ENCODE measurements around the gene FYCO1. TPM values are rescaled to one million over a fixed set of nuclear protein-coding genes. Genes with fewer than 3 reads are reported as not detected.

Gene FYCO1
- total and polyA plus RNA-seq, 2 of the 8 experiments (the other 6 are each of a cell fraction or from before 2014, with no cell fraction given), result 4.8 to 10.8 TPM

DNA sequence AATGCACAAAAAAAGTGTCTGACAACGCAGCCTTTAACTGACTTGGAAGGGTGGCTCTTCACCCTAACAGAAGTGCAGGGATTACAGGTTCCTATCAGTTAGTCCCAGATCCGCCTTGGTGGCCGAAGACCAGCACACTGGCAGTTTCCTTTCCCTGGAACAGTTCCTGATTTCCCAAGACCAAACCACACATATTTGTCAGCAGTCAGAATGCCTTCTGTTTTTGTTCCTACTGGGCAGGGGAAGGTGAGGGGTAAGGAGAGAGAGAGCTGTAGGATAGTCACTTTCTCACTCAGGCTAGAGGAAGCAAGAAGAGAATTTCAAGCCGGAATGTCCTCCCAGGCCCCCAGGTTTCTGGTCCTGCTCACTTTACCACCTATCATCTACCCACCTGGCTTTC, 43.2 kb downstream of the FYCO1 start (continued):
- TF ChIP-seq CHD7 (IDR thresholded peaks at IDR 0.05; ENCODE audit: insufficient replicate concordance, low read length) (no peak), SAP30 (IDR thresholded peaks at IDR 0.05; ENCODE audit: insufficient read depth, insufficient replicate concordance, low read length) (no peak), EGR1 (IDR thresholded peaks at IDR 0.05; ENCODE audit: borderline replicate concordance, low read depth, low read length) (no peak), BCL11A (IDR thresholded peaks at IDR 0.05; ENCODE audit: low read depth in 2 of 2, low read length in 2 of 2) (no peak), PHF8 (conservative IDR thresholded peaks at IDR 0.05; ENCODE audit: low read depth, low read length) (no peak), POLR2AphosphoS5 (IDR thresholded peaks at IDR 0.05; ENCODE audit: low read depth, low read length) (no peak), CHD2 (IDR thresholded peaks at IDR 0.05; ENCODE audit: low read length) (no peak), CHD1 (IDR thresholded peaks at IDR 0.05; ENCODE audit: low read depth, low read length) (no peak), YY1 (IDR thresholded peaks at IDR 0.05; ENCODE audit: low read depth, low read length) (no peak)
- TF ChIP-seq, protein P1, sequence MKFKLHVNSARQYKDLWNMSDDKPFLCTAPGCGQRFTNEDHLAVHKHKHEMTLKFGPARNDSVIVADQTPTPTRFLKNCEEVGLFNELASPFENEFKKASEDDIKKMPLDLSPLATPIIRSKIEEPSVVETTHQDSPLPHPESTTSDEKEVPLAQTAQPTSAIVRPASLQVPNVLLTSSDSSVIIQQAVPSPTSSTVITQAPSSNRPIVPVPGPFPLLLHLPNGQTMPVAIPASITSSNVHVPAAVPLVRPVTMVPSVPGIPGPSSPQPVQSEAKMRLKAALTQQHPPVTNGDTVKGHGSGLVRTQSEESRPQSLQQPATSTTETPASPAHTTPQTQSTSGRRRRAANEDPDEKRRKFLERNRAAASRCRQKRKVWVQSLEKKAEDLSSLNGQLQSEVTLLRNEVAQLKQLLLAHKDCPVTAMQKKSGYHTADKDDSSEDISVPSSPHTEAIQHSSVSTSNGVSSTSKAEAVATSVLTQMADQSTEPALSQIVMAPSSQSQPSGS (IDR thresholded peaks at IDR 0.05; ENCODE audit: low read length), result no peak
